AG08395 (cell line): Measurements from ENCODE around the gene ANO8.
A peak's percentile ranks its signal among the peaks of the same experiment; 100 is the strongest.

ENCODE experiments used
- DNase-seq: peaks from one replicate; pipeline ENCODE4 v3.0.0; 2012; ENCODE audit warnings: mixed read lengths, low spot score

ANO8 gene

DNA sequence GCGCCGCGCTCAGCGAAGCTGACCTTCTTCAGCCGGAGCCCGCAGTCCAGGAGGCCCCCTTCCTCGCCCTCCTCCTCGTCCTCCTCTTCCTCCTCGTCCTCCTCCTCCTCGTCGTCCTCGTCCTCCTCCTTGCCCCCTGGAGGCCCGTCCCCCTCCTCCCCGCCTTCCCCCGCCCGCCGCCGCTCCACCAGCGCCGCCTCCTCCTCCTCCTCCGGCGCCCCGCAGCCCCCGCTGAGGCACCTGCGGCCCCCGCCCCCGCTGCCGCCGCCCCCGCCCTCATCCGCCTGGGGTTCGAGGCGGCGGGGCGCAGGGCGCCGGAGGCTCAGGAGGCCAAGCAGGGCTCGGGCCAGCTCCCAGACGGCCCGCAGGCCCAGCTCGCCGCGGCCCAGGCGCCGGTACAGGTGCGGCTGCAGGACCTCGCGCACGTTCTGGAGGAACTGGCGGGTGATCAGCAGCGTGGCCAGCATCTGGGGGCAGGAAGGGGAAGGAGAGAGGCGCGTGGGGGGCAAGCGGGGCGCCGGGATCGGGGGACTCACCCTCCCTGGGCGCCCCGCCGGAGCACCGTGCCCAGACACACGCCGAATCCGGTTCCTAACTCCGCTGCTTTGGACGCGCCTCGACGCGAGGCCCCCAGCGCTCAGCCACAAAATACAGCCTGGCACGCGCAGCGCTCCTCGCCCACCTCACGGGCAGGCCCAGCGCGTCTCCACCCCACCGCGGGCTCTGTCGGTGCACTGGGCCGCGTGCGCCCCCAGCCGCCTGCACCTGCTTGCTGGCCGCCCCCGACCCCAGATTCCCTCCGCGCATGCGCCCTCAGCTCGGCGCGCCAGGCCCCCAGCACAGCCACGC, 5.9 kb downstream of the ANO8 start:
- DNase-seq = no peak

GRCh38 chr19:17327654-17328516, 6.8 kb downstream of the ANO8 start:
- DNase-seq = no peak

- DNase-seq = no peak
These were observed 7.5 kb downstream of the ANO8 start for GRCh38 chr19:17327068-17327653.

- DNase-seq = no peak
These were observed 8.1 kb downstream of the ANO8 start for GRCh38 chr19:17326595-17326966.

DNA sequence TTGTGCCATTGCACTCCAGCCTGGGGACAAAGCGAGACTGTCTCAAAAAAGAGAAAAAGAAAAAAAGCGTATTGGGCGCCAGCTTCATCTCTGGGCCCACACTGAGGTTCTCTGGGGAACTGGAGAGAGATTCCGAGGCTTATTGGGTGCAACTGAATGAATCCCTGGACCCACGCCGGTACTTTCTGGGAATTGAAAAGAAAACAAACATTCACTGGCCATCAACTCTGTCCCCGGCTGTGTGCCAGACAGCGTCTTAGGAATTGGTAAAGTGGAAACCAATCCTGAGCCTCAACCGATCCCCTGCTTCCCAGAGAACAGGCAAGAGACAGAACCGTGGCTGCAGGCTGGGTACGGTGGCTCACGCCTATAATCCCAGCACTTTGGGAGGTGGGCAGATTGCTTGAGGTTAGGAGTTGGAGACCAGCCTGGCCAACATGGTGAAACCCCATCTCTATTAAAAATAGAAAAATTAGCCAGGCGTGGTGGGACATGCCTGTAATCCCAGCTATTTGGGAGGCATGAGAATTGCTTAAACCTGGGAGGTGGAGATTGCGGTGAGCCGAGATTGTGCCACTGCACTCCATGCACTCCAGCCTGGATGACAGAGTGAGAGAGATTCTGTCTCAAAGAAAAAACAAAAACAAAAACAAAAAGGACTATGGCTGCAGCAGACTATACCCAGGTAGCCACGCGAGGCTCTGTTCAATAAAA, 8.6 kb downstream of the ANO8 start:
- DNase-seq = no peak

DNA sequence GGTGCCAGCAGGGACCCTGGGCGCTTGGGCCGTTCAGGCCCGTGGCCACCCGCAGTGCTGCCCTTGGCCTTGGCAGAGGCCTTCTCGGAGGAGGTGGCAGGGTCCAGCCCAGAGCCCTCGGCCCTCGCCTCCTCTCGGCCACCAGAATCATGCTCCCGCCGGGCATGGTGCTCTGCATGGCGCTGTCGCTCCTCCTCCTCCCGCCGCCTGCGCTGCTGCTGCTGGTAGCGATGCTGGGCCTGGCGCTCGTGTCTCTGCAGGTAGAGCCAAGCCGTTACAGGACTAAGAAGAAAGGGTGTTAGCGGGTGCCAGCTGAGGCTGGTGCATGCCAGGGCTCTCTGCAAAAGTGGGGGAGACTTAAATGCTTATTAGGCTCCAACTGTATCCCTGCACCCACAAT, 9.5 kb downstream of the ANO8 start:
- no peak for DNase-seq

DNA sequence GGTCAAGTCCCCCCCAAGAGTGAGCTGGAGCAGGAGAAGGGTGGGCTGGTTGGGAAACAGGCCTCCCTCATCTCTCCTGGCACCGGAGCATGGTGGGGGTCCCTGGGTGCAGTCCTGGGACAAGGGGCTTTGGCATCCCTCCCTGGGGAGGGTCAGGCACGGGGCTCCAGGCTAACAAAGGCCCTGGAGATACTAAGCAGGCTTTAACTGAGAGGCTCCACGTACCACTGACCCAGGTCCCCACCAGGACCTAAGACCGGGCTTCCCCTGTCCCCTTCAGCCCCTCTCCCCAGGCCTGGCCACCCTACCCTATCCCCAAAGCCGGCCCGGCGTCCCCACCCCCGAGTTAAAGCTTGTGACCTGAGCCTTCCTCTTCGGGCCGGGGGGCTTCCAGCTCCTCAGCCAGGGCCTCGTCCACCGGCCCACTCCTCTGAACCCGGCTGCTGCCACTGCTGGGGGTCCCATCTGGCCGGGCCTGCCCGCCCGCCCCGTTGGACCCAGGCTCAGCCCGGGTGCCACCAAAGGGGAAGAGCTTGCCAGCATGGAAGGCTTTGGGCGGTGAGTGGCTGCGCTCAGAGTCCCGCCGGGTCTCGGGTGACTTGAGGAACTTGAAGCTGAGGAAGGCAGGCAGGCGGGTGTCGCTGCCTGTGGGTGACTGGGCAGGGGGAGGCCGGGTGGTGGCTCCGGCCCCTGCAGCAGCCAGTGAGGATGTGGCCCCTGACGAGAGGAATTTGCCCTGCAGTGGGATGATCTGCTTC, 10.1 kb downstream of the ANO8 start:
- no peak for DNase-seq

- DNase-seq = no peak
These were observed 10.7 kb downstream of the ANO8 start for GRCh38 chr19:17323964-17324332.

DNA sequence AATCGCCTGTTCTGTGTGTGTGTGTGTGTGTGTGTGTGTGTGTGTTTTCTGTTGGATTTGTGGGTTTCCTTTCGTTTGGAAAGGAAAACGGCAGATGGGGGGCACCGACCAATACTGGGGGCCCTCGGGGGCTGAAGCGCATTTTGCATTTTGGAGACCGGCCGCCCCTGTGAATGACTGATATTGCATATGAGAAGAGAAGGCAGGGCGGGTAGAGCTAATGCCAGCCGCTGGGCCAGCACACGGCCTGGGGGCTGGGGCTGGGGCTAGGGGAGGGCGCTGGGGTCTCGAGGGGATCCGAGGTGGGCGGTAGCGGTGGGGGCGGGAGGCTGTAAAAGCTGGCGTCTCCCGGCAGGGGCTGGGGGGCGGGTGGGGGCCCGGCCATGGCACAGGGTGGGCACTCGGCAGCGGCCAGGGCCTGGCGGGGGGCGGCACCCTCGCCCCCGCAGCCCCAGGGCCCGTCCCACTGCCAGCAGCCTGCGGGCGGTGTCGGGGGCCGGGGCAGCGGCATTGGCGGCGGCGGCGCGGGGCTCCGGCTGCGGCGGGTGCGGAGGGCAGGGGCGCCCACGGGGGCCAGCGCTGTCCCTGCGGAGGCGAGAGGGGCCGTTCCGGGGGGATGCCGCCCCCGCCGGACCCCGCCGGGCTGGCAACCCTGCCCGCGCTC, 11.2 kb downstream of the ANO8 start:
- no peak for DNase-seq

GRCh38 chr19:17322854-17323253, 11.8 kb downstream of the ANO8 start:
- DNase-seq = no peak

- DNase-seq = no peak
These were observed 12.8 kb downstream of the ANO8 start for GRCh38 chr19:17321655-17322489.

DNA sequence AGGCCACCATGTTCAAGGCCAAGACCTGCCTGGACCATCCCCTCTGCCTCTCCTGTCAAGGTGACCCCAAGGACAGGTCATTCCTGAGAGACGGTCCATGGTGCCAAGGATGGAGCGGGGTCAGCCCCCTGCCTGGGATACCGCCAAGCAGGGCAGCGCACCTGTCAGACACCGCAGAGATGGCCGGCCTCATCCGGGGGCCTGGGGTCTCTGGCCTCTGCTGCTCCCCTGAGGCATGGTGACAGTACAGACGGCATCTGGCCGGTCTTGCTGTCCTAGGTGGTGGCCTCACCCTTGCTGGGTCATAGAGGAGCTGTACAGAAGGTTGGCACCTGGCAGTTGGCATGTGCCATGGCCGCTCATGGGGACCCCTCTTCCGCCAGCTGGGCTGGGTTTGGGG, 14.2 kb downstream of the ANO8 start:
- DNase-seq = no peak

DNA sequence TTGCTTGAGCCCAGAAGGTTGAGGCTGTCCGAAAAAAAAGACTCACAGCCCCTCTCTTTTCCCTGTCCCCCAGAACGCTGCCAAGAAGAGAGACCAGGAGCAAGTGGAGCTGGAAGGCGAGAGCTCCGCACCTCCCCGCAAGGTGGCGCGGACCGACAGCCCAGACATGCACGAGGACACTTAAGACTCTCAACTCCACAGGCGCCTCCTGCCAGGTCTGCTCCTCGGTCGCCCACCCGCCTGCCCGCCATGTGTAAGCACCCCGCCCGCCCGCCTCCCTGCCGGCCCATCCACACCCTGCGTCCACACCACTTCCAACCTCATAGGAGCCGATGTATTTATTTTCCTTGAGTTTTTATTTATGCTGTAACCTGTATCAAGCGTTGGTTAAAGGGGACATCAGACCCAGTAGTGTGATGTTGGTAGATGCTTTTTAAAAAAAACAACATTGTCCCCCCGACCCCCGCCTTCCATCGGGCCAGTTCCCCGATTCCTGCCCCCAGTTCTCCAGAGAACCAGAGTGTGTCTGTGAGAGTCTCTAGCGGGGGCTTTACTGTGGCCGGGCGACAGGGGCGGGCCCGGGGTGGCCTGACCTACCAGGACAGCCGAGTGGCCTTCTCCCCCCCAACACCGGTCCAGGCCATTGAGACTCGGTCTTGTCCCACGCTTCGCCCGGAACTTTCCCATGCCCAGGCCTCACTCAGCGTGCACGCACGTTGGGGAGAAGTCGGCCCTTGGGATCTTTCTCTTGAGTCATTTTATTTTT, 15.0 kb downstream of the ANO8 start:
- DNase-seq = no peak

DNA sequence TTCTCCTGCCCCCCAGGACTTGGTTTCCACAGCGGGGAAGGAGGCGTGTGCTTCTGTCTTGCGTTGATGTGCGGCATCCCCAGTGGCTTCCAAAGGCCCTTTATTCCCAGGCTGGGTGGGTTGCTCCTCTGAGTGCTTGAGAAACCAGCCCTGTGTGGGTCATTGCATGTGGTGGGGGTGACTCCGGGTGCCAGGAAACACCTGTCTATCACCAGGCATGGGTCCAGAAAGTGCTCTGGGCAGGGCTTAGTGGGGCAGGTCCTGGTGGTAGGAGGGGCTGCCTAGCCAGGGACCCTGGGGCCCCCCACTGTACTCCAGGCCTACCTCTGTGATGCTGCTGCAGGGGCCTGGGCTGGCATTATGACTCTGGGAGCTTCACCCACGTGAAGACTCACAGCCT, 15.7 kb downstream of the ANO8 start:
- no peak for DNase-seq

DNA sequence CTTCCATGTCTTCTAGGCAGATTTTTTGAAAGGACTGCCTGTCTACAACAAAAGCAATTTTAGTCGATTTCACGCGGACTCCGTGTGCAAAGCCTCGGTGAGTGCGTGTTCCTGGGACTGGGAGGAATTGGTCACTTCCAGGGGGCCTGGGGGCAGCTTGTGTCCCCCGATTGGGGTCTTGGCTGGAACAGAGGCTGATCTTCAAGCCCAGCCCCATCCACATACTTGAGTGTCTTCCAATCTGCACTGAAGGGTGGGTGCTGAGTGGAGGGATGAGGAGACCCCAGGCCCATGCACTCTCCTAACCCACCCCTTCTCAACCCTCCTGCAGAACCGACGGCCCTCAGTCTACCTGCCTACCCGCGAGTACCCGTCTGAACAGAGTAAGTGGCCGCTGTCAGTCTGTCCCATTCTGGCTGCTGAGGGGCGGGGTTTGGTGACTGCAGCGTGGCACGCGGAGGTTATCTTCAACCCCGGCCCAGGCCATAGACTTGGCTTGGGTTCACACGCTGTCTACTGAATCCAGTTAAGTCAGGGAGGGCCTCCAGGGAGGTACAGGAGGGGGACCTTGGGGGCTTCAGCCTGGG, 20.6 kb downstream of the ANO8 start:
- no peak for DNase-seq

- DNase-seq = no peak
These were observed 22.2 kb downstream of the ANO8 start for GRCh38 chr19:17312189-17313113.

- peak; percentile 59 for DNase-seq
These were observed 23.0 kb downstream of the ANO8 start for GRCh38 chr19:17311455-17312188.
